Adrenal gland (tissue), 12 donors: ENCODE results near the gene CD79A. TPM values are rescaled to one million over a fixed set of nuclear protein-coding genes. Genes with fewer than 3 reads are reported as not detected.

Experiments
- DNase-seq, 7 donors: peaks; one replicate each; pipeline ENCODE4 v3.0.0-alpha.2; 2019 to 2020
- H3K27ac ChIP-seq, 5 donors: fragments of 200-600 bp; sonication (generic) in 4 of 5; 1 replicate in 3 of 5; 2 replicates in 2 of 5; pipeline versions ENCODE4 v1.5.1 to v1.8.0; 2016 to 2020; ENCODE audit warnings: mild to moderate bottlenecking in 1 of 5
- H3K27me3 ChIP-seq: fragments of 200-600 bp; 2 replicates; pipeline ENCODE4 v1.8.0; 2021
- H3K36me3 ChIP-seq, 2 donors: fragments of 200-600 bp; replicated peaks in 1 of 2; 1 replicate in 1 of 2; 2 replicates in 1 of 2; pipeline versions ENCODE4 v1.5.1 to v1.8.0; 2018 to 2022
- H3K4me1 ChIP-seq, 2 donors: fragments of 200-600 bp; replicated peaks in 1 of 2; 1 replicate in 1 of 2; 2 replicates in 1 of 2; pipeline versions ENCODE4 v1.5.1 to v1.8.0; 2018 to 2021
- H3K4me3 ChIP-seq, 4 donors: fragments of 200-600 bp; sonication (generic) in 3 of 4; one replicate each; pipeline ENCODE4 v1.5.1; 2016 to 2018
- H3K9me3 ChIP-seq, 3 donors: fragments of 200-600 bp; sonication (generic) in 1 of 3; replicated peaks in 1 of 3; 1 replicate in 2 of 3; 2 replicates in 1 of 3; pipeline versions ENCODE4 v1.5.1 to v1.8.0; 2016 to 2021
- CTCF ChIP-seq, 6 experiments: fragments of 450-650 bp in 4 of 6; fragments of 200-600 bp in 2 of 6; sonication (generic) in 1 of 6; IDR thresholded peaks; 1 replicate in 5 of 6; 2 replicates in 1 of 6; pipeline versions ENCODE4 v1.5.1 to v1.8.0; 2016 to 2021; ENCODE audit warnings: antibody characterized with exemption in 6 of 6, mild to moderate bottlenecking in 2 of 6, moderate library complexity in 1 of 6
- POLR2A ChIP-seq, 2 donors: fragments of 450-650 bp; IDR thresholded peaks; one replicate each; pipeline ENCODE4 v1.6.1; 2017; ENCODE audit warnings: antibody characterized with exemption in 2 of 2, mild to moderate bottlenecking in 2 of 2, moderate library complexity in 1 of 2
- WGBS, 4 donors: extraction: QIAGEN DNeasy Blood & Tissue Kit in 2 of 4; methylation state at CpG; one replicate each; pipeline versions ENCODE4 v1.1.5 to v1.1.7; 2013 to 2017; 5-methylcytosine and 5-hydroxymethylcytosine counted together
- intact Hi-C, 2 donors: fragments of 100-400 bp; cut with DNase I; formaldehyde crosslinking; loops; one replicate each; pipeline versions ENCODE4 v1.14.1 to v1.15.0; 2022 to 2023
- polyA plus RNA-seq, 3 donors: library from polyadenylated mRNA; stranded (reverse); fragments of 200-250 nt in 2 of 3; fragments of 350-450 nt in 1 of 3; fragmentation: Illumina TruSeq in 1 of 3; extraction: RNeasy Lipid Tissue Mini Kit (QIAGEN cat#74804) in 1 of 3; gene quantifications; one replicate each; pipeline ENCODE4 v1.2.3, GENCODE V29; 2013 to 2014
- total RNA-seq, 9 donors: library from RNA; depleted of rRNA in 4 of 9; stranded (reverse); fragments of >200 nt in 4 of 9; fragments of 120-200 nt in 1 of 9; fragmentation: NEBNext Ultra II Directional in 1 of 9; extraction: Animal tissue kit (Norgen Biotek cat#: 25700) in 1 of 9; gene quantifications; one replicate each; pipeline versions ENCODE4 v1.1.0 to v1.2.4, GENCODE V29; 2013 to 2023
- donor health status: healthy with polysubstance abuse.
- donor health status: Bipolar disorder and iron deficiency.
- donor health status: DM: yes; HTN: yes; CAD: no.
- donor health status: DM: no; HTN: no; CAD: no.
- donor health status: DM: no; HTN: no; CAD: no.
- donor health status: DM: yes; HTN: yes; CAD: no.

CD79A gene
- total and polyA plus RNA-seq, 12 donors: 0.28 to 6.2 (median 0.50) TPM; not detected in 3

- peaks cover 9 to 36% of the 10 kb centered on the region in 2 donors for H3K4me1 ChIP-seq
- WGBS, 4 donors: 0 to 1% (median 0%) methylated on average over 35 to 76 of the region's 76 CpGs
These were observed 17.3 kb upstream of the CD79A start, which contains the start of gene RPS19 for GRCh38 chr19:41859618-41860418. Gene RPS19, plus strand, starts transcription at chr19:41860255. Its CDS starts 520 bp downstream, at chr19:41860775.

GRCh38 chr19:41860419-41861115 lies 16.5 kb upstream of the CD79A start:
- H3K9me3 ChIP-seq: no peaks in the 10 kb centered on the region
- H3K4me1 ChIP-seq: peaks cover 9 to 36% of the 10 kb centered on the region in 2 donors
- peak overlapping the region; percentile 84 to 98 (median 96) for H3K27ac ChIP-seq
- 0 to 3% (median 1%) methylated on average over 5 to 45 of the region's 45 CpGs for WGBS, 4 donors
- H3K4me3 ChIP-seq: peak overlapping the region; percentile 68 to 94 (median 92)
- H3K27me3 ChIP-seq: no peaks in the 10 kb centered on the region
- peaks cover 0 to 46% of the 10 kb centered on the region in 2 donors for H3K36me3 ChIP-seq
- intact Hi-C loops: no loop called here
- DNase-seq: peak in 5 of 7 donors; percentile 42 to 65 (median 50)
- TF ChIP-seq CTCF (IDR thresholded peaks at IDR 0.05): no peak
- TF ChIP-seq POLR2A (IDR thresholded peaks at IDR 0.05): peak in 1 of 2 donors; percentile 7

More at GRCh38 chr19:41859618-41860418, 17.3 kb upstream of the CD79A start, which contains the start of gene RPS19:
- peak within 1 kb of the TSS; percentile 84 to 98 (median 96) for H3K27ac ChIP-seq
- peak within 1 kb of the TSS; percentile 68 to 94 (median 92) for H3K4me3 ChIP-seq
- peak; percentile 98 to 99 (median 99) for DNase-seq
- H3K36me3 ChIP-seq: peaks cover 0 to 38% of the 10 kb centered on the region in 2 donors
- intact Hi-C loops: no loop called here
- peak; percentile 79 to 85 for TF ChIP-seq POLR2A (IDR thresholded peaks at IDR 0.05)
- peak; percentile 51 to 88 (median 74) for TF ChIP-seq CTCF (IDR thresholded peaks at IDR 0.05)
- no peaks in the 10 kb centered on the region for H3K27me3 ChIP-seq
- no peaks in the 10 kb centered on the region for H3K9me3 ChIP-seq

GRCh38 chr19:41861116-41861768 lies 15.8 kb upstream of the CD79A start:
- intact Hi-C loops: no loop called here
- Histone ChIP-seq H3K4me1 (peaks cover 9 to 36% of the 10 kb centered on the region in 2 donors), H3K27me3 (no peaks in the 10 kb centered on the region), H3K9me3 (no peaks in the 10 kb centered on the region), H3K36me3 (peaks cover 0 to 50% of the 10 kb centered on the region in 2 donors), H3K27ac (peak overlapping the region in 3 of 5 donors; percentile 96 to 98 (median 98)), H3K4me3 (peak overlapping the region in 3 of 4 donors; percentile 92 to 94 (median 92))
- no peak for TF ChIP-seq CTCF (IDR thresholded peaks at IDR 0.05)
- TF ChIP-seq POLR2A (IDR thresholded peaks at IDR 0.05): no peak
- DNase-seq: no peak
- 36 to 41% (median 36%) methylated on average over 7 to 9 of the region's 9 CpGs for WGBS, 4 donors
